Measurements from ENCODE around the gene CNTNAP2. TPM values are rescaled to one million over a fixed set of nuclear protein-coding genes. Genes with fewer than 3 reads are reported as not detected.

Gene CNTNAP2
- total and polyA plus RNA-seq, 2 donors, result 5.1 to 10.3 TPM

DNA sequence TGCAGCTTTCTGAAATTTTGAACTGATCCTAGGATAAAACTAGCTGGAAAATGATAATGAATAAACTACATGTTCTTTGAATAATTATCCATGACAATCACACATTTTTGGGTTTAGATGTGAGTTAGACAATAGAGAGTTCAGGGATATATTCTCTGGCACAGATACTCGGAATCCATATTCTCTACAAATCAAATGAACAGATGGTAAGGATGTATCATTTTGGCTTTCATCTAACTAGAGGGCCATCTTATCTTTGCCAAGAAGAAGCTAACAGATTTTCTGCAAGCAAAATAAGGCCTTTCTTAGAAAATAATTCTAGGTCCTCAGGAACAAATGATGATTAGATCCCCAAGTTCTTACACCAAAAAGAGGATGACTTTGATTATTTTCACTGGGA, 2118.1 kb downstream of the CNTNAP2 start:
- Histone ChIP-seq H3K9me3 (ENCODE audit: control insufficient read depth in 2 of 2, insufficient read depth in 1 of 2, low read length in 1 of 2) (no peaks in the 10 kb centered on the region), H3K27me3 (ENCODE audit: control insufficient read depth in 2 of 2, insufficient read depth in 1 of 2, low read length in 1 of 2) (no peaks in the 10 kb centered on the region)
- WGBS, result 92% methylated on average over 1 of the region's 1 CpG

DNA sequence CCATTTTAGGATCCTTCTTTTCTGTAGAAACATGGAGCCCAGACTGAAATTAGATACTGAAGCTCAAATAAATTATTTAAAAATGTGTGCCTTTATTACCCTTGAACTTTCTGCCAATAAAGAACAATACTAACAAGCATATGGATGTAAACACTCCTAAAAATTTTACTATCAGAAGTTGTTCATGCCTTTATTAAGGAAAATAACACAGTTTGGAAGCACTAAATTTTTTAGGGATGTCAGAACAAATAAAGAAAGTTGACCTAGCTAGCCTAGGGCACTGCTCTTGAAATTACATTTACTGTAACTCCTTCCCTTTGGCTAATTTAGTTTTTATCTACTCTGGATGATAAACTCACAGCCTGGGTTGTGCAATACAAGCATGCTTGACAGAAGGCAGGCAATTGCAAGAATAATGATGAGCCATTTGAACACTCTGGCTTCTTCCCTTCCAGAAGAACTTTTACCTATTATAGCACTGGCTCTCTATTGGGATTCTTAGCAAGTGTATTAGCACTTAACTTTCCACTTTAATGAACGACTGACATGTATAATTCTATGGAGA, 2122.2 kb downstream of the CNTNAP2 start:
- H3K27me3 ChIP-seq (ENCODE audit: control insufficient read depth in 2 of 2, insufficient read depth in 1 of 2, low read length in 1 of 2), result peaks cover 0 to 3% of the 10 kb centered on the region in 2 donors
- H3K9me3 ChIP-seq (ENCODE audit: control insufficient read depth in 2 of 2, insufficient read depth in 1 of 2, low read length in 1 of 2), result no peaks in the 10 kb centered on the region
- H3K36me3 ChIP-seq (ENCODE audit: control insufficient read depth in 2 of 2, insufficient read depth in 2 of 2, low read length in 1 of 2), result no peaks in the 10 kb centered on the region
- H3K4me3 ChIP-seq (ENCODE audit: low read length in 2 of 2), result no peak overlapping the region
- H3K4me1 ChIP-seq (ENCODE audit: control insufficient read depth in 2 of 2, insufficient read depth in 2 of 2, low read length in 2 of 2), result no peaks in the 10 kb centered on the region
- DNase-seq (ENCODE audit: low read depth in 6 of 9, low spot score in 9 of 9), result no peak
- WGBS, result 93% methylated on average over 1 of the region's 1 CpG
- no peak overlapping the region for H3K27ac ChIP-seq (ENCODE audit: low read depth in 1 of 2, low read length in 1 of 2)

More for the DNA sequence above, 2118.1 kb downstream of the CNTNAP2 start:
- Histone ChIP-seq H3K36me3 (ENCODE audit: control insufficient read depth in 2 of 2, insufficient read depth in 2 of 2, low read length in 1 of 2) (no peaks in the 10 kb centered on the region), H3K4me1 (ENCODE audit: control insufficient read depth in 2 of 2, insufficient read depth in 2 of 2, low read length in 2 of 2) (no peaks in the 10 kb centered on the region), H3K4me3 (ENCODE audit: low read length in 2 of 2) (no peak overlapping the region), H3K27ac (ENCODE audit: low read depth in 1 of 2, low read length in 1 of 2) (no peak overlapping the region)
- DNase-seq (ENCODE audit: low read depth in 6 of 9, low spot score in 9 of 9), result no peak

DNA sequence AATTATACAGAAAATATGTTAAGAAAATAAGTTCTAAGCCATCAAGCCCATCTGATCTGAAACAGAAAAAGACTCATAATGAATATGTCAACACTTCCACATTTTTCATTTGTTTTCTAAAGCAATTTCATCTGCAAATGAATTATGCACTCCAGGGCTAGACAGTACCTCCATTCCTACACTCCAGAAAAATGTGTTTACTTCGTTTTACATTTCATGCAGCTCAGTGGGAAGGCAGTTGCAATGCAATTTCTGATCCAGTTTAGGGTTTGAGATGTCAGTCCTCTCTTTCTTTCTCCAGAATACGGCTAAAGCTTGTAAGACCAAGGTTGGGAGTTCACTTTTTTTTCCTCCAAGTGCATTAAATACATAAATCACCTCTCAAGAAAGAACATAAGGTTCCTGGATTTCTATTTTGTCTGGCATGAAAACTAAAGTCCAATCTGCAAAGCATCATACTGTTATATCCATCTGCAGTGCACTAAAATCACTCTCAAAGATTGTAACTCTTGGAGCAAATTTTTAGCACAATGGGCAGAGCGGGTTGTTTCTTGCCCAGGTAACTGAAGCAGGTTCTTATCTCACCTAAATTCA, 2125.2 kb downstream of the CNTNAP2 start:
- no peaks in the 10 kb centered on the region for H3K36me3 ChIP-seq (ENCODE audit: control insufficient read depth in 2 of 2, insufficient read depth in 2 of 2, low read length in 1 of 2)
- peaks cover 0 to 3% of the 10 kb centered on the region in 2 donors for H3K27me3 ChIP-seq (ENCODE audit: control insufficient read depth in 2 of 2, insufficient read depth in 1 of 2, low read length in 1 of 2)
- no peak overlapping the region for H3K27ac ChIP-seq (ENCODE audit: low read depth in 1 of 2, low read length in 1 of 2)
- WGBS, result 79% methylated on average over 3 of the region's 3 CpGs
- H3K4me3 ChIP-seq (ENCODE audit: low read length in 2 of 2), result no peak overlapping the region
- no peak for DNase-seq (ENCODE audit: low read depth in 6 of 9, low spot score in 9 of 9)
- H3K4me1 ChIP-seq (ENCODE audit: control insufficient read depth in 2 of 2, insufficient read depth in 2 of 2, low read length in 2 of 2), result no peaks in the 10 kb centered on the region
- H3K9me3 ChIP-seq (ENCODE audit: control insufficient read depth in 2 of 2, insufficient read depth in 1 of 2, low read length in 1 of 2), result no peaks in the 10 kb centered on the region

DNA sequence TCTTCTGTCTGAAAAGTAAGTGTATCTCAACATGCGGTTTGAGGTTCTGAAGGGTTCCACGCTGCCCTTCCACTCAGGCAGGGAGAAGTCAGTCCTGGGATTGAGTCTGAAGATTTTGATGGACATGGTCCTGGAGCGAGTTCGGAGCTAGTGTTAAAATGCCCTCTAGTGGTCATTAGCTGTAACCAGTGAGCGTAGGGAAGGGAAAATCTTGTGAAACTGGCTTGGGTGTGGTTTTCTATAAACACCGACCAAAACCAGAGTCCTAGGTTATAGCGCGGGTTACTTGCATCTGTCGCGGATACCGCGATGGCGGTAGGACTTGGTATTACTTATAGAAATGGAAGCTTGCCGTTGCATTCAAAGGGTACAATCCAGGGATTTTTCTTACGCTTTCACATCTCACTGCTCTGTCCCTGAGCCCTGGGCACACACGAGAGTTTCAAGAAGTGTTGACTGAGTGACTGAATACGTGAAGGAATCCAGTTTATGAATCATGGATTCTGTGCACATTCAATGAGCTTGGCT, 2125.8 kb downstream of the CNTNAP2 start:
- H3K4me3 ChIP-seq (ENCODE audit: low read length in 2 of 2), result no peak overlapping the region
- DNase-seq (ENCODE audit: low read depth in 6 of 9, low spot score in 9 of 9), result peak in 3 of 9 donors; percentile 10 to 35 (median 13)

DNA sequence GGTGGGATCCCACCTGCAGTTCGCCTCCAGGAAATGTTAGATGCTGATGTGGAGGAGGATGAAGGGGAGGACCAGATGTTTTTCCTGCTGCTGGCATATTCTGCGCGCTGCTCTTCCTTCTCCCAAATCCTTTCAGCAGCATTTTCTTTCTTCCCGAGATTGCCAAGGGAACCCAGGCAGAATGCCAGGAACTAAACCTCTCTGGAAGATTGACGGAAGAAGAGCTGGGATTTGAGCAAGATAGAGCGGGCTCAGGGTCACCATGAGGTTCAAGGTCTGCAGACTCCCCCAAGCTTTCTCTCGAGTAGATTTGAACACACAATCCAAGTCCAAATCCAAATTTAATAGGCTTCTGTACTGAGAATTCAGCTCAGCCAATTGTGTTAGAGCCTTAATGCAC, 2128.8 kb downstream of the CNTNAP2 start:
- WGBS, result 94% methylated on average over 7 of the region's 7 CpGs
- Histone ChIP-seq H3K27ac (ENCODE audit: low read depth in 1 of 2, low read length in 1 of 2) (no peak overlapping the region), H3K4me3 (ENCODE audit: low read length in 2 of 2) (no peak overlapping the region), H3K36me3 (ENCODE audit: control insufficient read depth in 2 of 2, insufficient read depth in 2 of 2, low read length in 1 of 2) (no peaks in the 10 kb centered on the region), H3K9me3 (ENCODE audit: control insufficient read depth in 2 of 2, insufficient read depth in 1 of 2, low read length in 1 of 2) (peaks cover 0 to 1% of the 10 kb centered on the region in 2 donors), H3K4me1 (ENCODE audit: control insufficient read depth in 2 of 2, insufficient read depth in 2 of 2, low read length in 2 of 2) (no peaks in the 10 kb centered on the region), H3K27me3 (ENCODE audit: control insufficient read depth in 2 of 2, insufficient read depth in 1 of 2, low read length in 1 of 2) (peaks cover 0 to 3% of the 10 kb centered on the region in 2 donors)
- DNase-seq (ENCODE audit: low read depth in 6 of 9, low spot score in 9 of 9), result no peak

More for the DNA sequence above, 2125.8 kb downstream of the CNTNAP2 start:
- Histone ChIP-seq H3K9me3 (ENCODE audit: control insufficient read depth in 2 of 2, insufficient read depth in 1 of 2, low read length in 1 of 2) (no peaks in the 10 kb centered on the region), H3K27ac (ENCODE audit: low read depth in 1 of 2, low read length in 1 of 2) (no peak overlapping the region), H3K27me3 (ENCODE audit: control insufficient read depth in 2 of 2, insufficient read depth in 1 of 2, low read length in 1 of 2) (peaks cover 0 to 3% of the 10 kb centered on the region in 2 donors), H3K36me3 (ENCODE audit: control insufficient read depth in 2 of 2, insufficient read depth in 2 of 2, low read length in 1 of 2) (no peaks in the 10 kb centered on the region), H3K4me1 (ENCODE audit: control insufficient read depth in 2 of 2, insufficient read depth in 2 of 2, low read length in 2 of 2) (no peaks in the 10 kb centered on the region)
- WGBS, result 28% methylated on average over 17 of the region's 17 CpGs

GRCh38 chr7:148253629-148254028, 2137.0 kb downstream of the CNTNAP2 start:
- Histone ChIP-seq H3K27me3 (ENCODE audit: control insufficient read depth in 2 of 2, insufficient read depth in 1 of 2, low read length in 1 of 2) (no peaks in the 10 kb centered on the region), H3K4me3 (ENCODE audit: low read length in 2 of 2) (no peak overlapping the region)
- WGBS, result 97% methylated on average over 7 of the region's 7 CpGs

DNA sequence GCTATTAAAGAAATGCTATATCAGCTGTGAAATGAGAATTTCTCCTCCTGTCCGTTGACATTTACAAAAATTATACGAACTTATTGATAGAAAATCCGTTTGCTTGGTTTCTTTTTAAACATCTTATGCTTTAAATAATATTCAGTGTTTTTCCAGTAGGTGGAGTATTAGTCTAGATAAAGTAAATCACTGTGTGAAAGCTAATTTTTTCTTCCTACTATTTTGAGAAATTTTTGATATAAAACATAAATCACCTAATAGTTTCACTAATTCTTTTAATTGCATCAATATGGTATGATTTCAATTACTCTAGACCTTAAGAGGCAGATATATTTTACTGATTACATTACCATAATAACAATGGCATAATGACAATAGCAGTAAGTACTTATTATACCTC, 2138.7 kb downstream of the CNTNAP2 start:
- H3K27ac ChIP-seq (ENCODE audit: low read depth in 1 of 2, low read length in 1 of 2), result no peak overlapping the region

More at GRCh38 chr7:148253629-148254028, 2137.0 kb downstream of the CNTNAP2 start:
- no peak overlapping the region for H3K27ac ChIP-seq (ENCODE audit: low read depth in 1 of 2, low read length in 1 of 2)
- no peak for DNase-seq (ENCODE audit: low read depth in 6 of 9, low spot score in 9 of 9)
- no peaks in the 10 kb centered on the region for H3K36me3 ChIP-seq (ENCODE audit: control insufficient read depth in 2 of 2, insufficient read depth in 2 of 2, low read length in 1 of 2)
- H3K4me1 ChIP-seq (ENCODE audit: control insufficient read depth in 2 of 2, insufficient read depth in 2 of 2, low read length in 2 of 2), result no peaks in the 10 kb centered on the region
- peaks cover 0 to 10% of the 10 kb centered on the region in 2 donors for H3K9me3 ChIP-seq (ENCODE audit: control insufficient read depth in 2 of 2, insufficient read depth in 1 of 2, low read length in 1 of 2)

GRCh38 chr7:148256433-148256832, 2139.8 kb downstream of the CNTNAP2 start:
- 80% methylated on average over 6 of the region's 6 CpGs for WGBS

More for the DNA sequence above, 2138.7 kb downstream of the CNTNAP2 start:
- Histone ChIP-seq H3K36me3 (ENCODE audit: control insufficient read depth in 2 of 2, insufficient read depth in 2 of 2, low read length in 1 of 2) (no peaks in the 10 kb centered on the region), H3K4me1 (ENCODE audit: control insufficient read depth in 2 of 2, insufficient read depth in 2 of 2, low read length in 2 of 2) (no peaks in the 10 kb centered on the region), H3K4me3 (ENCODE audit: low read length in 2 of 2) (no peak overlapping the region), H3K27me3 (ENCODE audit: control insufficient read depth in 2 of 2, insufficient read depth in 1 of 2, low read length in 1 of 2) (no peaks in the 10 kb centered on the region), H3K9me3 (ENCODE audit: control insufficient read depth in 2 of 2, insufficient read depth in 1 of 2, low read length in 1 of 2) (peaks cover 0 to 9% of the 10 kb centered on the region in 2 donors)
- no peak for DNase-seq (ENCODE audit: low read depth in 6 of 9, low spot score in 9 of 9)
- WGBS, result 74% methylated on average over 3 of the region's 3 CpGs

GRCh38 chr7:148260599-148260998, 2144.0 kb downstream of the CNTNAP2 start:
- Histone ChIP-seq H3K4me1 (ENCODE audit: control insufficient read depth in 2 of 2, insufficient read depth in 2 of 2, low read length in 2 of 2) (no peaks in the 10 kb centered on the region), H3K9me3 (ENCODE audit: control insufficient read depth in 2 of 2, insufficient read depth in 1 of 2, low read length in 1 of 2) (no peaks in the 10 kb centered on the region), H3K36me3 (ENCODE audit: control insufficient read depth in 2 of 2, insufficient read depth in 2 of 2, low read length in 1 of 2) (no peaks in the 10 kb centered on the region), H3K27me3 (ENCODE audit: control insufficient read depth in 2 of 2, insufficient read depth in 1 of 2, low read length in 1 of 2) (no peaks in the 10 kb centered on the region), H3K4me3 (ENCODE audit: low read length in 2 of 2) (no peak overlapping the region), H3K27ac (ENCODE audit: low read depth in 1 of 2, low read length in 1 of 2) (no peak overlapping the region)
- WGBS, result 98% methylated on average over 5 of the region's 5 CpGs
- DNase-seq (ENCODE audit: low read depth in 6 of 9, low spot score in 9 of 9), result no peak

More at GRCh38 chr7:148256433-148256832, 2139.8 kb downstream of the CNTNAP2 start:
- Histone ChIP-seq H3K27me3 (ENCODE audit: control insufficient read depth in 2 of 2, insufficient read depth in 1 of 2, low read length in 1 of 2) (no peaks in the 10 kb centered on the region), H3K4me3 (ENCODE audit: low read length in 2 of 2) (no peak overlapping the region), H3K36me3 (ENCODE audit: control insufficient read depth in 2 of 2, insufficient read depth in 2 of 2, low read length in 1 of 2) (no peaks in the 10 kb centered on the region), H3K27ac (ENCODE audit: low read depth in 1 of 2, low read length in 1 of 2) (no peak overlapping the region), H3K4me1 (ENCODE audit: control insufficient read depth in 2 of 2, insufficient read depth in 2 of 2, low read length in 2 of 2) (no peaks in the 10 kb centered on the region), H3K9me3 (ENCODE audit: control insufficient read depth in 2 of 2, insufficient read depth in 1 of 2, low read length in 1 of 2) (no peaks in the 10 kb centered on the region)
- DNase-seq (ENCODE audit: low read depth in 6 of 9, low spot score in 9 of 9), result no peak
